ENCODE data around the gene SMPDL3A.
A peak's percentile ranks its signal among the peaks of the same experiment; 100 is the strongest.

SMPDL3A gene

DNA sequence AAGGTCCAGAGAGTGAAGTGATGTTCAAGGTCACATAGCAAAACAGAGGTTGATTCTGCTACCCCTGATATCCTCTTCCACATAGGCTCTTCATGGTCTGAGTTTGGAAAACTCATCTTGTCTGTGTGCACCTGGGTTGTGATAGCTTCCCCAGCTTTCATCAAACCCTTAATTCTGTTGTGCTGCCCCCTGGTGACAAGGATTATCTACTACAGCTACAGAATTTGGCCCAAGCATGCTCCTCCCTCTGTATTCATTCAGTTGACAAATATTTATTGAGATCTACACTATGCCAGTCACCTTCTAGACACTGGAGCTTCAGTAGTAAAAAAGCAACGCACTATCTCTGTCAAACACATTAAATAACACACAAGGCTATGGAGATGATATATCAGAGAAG, 50.4 kb downstream of the SMPDL3A start:
- TF ChIP-seq FOXM1 (IDR thresholded peaks at IDR 0.05; ENCODE audit: borderline replicate concordance) (no peak), BHLHE40 (IDR thresholded peaks at IDR 0.05; ENCODE audit: borderline replicate concordance) (no peak), LEF1 (IDR thresholded peaks at IDR 0.05; ENCODE audit: borderline replicate concordance) (no peak)
- POLR2A ChIA-PET: interaction anchor here (1.4 kb wide), 2 partner anchors 50 to 95 kb away, joined by 3 read pairs; partner anchors contain the start of gene SMPDL3A
- CTCF ChIA-PET: interaction anchor here (0.6 to 2.7 kb wide), 18 partner anchors 9 to 466 kb away, joined by 3 to 87 read pairs (median 4); partner anchors contain the start of gene SMPDL3A
- DNase-seq (ENCODE audit: extremely low spot score): peak; percentile 76

DNA sequence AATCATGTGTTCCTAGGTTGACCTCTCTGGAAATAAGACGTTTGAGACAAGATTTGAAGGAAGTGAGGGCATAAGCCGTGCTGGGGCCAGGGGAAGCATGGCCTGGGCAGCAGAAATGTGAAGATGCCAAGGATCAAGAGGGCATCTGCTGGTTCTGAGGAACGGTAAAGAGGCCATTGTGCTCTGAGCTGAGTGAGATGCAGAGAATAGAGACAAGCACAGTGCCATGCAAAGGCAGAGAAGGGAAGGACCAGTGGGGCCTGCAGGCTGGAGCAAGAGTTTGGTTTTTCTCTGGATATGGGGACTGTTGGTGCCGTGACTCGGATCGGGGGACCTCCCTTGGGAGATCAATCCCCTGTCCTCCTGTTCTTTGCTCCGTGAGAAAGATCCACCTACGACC, 50.8 kb downstream of the SMPDL3A start:
- TF ChIP-seq ZNF384 (IDR thresholded peaks at IDR 0.05): no peak
- no peak for TF ChIP-seq BHLHE40 (IDR thresholded peaks at IDR 0.05; ENCODE audit: borderline replicate concordance)
- TF ChIP-seq FOXM1 (IDR thresholded peaks at IDR 0.05; ENCODE audit: borderline replicate concordance): no peak
- no peak for TF ChIP-seq LEF1 (IDR thresholded peaks at IDR 0.05; ENCODE audit: borderline replicate concordance)
- no peak for TF ChIP-seq L3MBTL2 (conservative IDR thresholded peaks at IDR 0.05)
- no peak for TF ChIP-seq NFRKB (IDR thresholded peaks at IDR 0.05)
- TF ChIP-seq SUZ12 (IDR thresholded peaks at IDR 0.05): no peak
- TF ChIP-seq SP1 (IDR thresholded peaks at IDR 0.05): no peak
- no peak for TF ChIP-seq FOXK2 (IDR thresholded peaks at IDR 0.05)
- no peak for TF ChIP-seq HDGF (IDR thresholded peaks at IDR 0.05; ENCODE audit: borderline replicate concordance)
- TF ChIP-seq CTBP1 (IDR thresholded peaks at IDR 0.05; ENCODE audit: borderline replicate concordance): no peak
- no peak for TF ChIP-seq FOXA1 (IDR thresholded peaks at IDR 0.05)
- no peak for TF ChIP-seq ELF4 (IDR thresholded peaks at IDR 0.05)
- TF ChIP-seq TARDBP (IDR thresholded peaks at IDR 0.05): no peak
- DNase-seq (ENCODE audit: extremely low spot score): no peak
- CTCF ChIA-PET: interaction anchor here (0.7 to 2.7 kb wide), 10 partner anchors 9 to 466 kb away, joined by 3 to 87 read pairs (median 7); partner anchors contain the start of gene SMPDL3A
- POLR2A ChIA-PET: interaction anchor here (1.4 kb wide), 2 partner anchors 51 to 96 kb away, joined by 3 read pairs; partner anchors contain the start of gene SMPDL3A

DNA sequence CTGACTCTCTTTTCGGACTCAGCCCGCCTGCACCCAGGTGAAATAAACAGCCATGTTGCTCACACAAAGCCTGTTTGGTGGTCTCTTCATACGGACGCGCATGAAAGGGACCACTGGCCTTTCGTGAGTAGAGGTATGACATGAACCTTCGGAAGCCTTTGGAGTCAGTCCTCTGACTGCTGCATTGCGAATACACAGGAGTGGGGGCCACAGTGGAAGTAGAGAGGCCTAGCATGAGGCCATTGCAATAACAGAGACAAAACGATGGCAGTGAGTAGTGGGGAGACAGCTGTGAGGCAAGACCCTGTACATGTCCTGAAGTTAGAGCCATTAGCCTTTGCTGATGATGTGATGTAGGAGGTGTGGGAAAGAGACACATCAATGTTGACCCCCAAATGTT, 56.4 kb downstream of the SMPDL3A start:
- ChIA-PET POLR2A (no interaction called here), CTCF (no interaction called here)
- DNase-seq (ENCODE audit: extremely low spot score): no peak
- no peak for TF ChIP-seq LEF1 (IDR thresholded peaks at IDR 0.05; ENCODE audit: borderline replicate concordance)
- TF ChIP-seq, protein P1, sequence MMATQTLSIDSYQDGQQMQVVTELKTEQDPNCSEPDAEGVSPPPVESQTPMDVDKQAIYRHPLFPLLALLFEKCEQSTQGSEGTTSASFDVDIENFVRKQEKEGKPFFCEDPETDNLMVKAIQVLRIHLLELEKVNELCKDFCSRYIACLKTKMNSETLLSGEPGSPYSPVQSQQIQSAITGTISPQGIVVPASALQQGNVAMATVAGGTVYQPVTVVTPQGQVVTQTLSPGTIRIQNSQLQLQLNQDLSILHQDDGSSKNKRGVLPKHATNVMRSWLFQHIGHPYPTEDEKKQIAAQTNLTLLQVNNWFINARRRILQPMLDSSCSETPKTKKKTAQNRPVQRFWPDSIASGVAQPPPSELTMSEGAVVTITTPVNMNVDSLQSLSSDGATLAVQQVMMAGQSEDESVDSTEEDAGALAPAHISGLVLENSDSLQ (IDR thresholded peaks at IDR 0.05): no peak
- TF ChIP-seq CTBP1 (IDR thresholded peaks at IDR 0.05; ENCODE audit: borderline replicate concordance): no peak
- TF ChIP-seq SP1 (IDR thresholded peaks at IDR 0.05): no peak
- TF ChIP-seq SUZ12 (IDR thresholded peaks at IDR 0.05): no peak
- TF ChIP-seq FOXK2 (IDR thresholded peaks at IDR 0.05): no peak
- no peak for TF ChIP-seq HDGF (IDR thresholded peaks at IDR 0.05; ENCODE audit: borderline replicate concordance)
- no peak for TF ChIP-seq ELF4 (IDR thresholded peaks at IDR 0.05)
- no peak for TF ChIP-seq BHLHE40 (IDR thresholded peaks at IDR 0.05; ENCODE audit: borderline replicate concordance)
- TF ChIP-seq FOXM1 (IDR thresholded peaks at IDR 0.05; ENCODE audit: borderline replicate concordance): no peak
- no peak for TF ChIP-seq ZNF384 (IDR thresholded peaks at IDR 0.05)
- TF ChIP-seq FOXA1 (IDR thresholded peaks at IDR 0.05): no peak
- TF ChIP-seq ARNT (IDR thresholded peaks at IDR 0.05): no peak

DNA sequence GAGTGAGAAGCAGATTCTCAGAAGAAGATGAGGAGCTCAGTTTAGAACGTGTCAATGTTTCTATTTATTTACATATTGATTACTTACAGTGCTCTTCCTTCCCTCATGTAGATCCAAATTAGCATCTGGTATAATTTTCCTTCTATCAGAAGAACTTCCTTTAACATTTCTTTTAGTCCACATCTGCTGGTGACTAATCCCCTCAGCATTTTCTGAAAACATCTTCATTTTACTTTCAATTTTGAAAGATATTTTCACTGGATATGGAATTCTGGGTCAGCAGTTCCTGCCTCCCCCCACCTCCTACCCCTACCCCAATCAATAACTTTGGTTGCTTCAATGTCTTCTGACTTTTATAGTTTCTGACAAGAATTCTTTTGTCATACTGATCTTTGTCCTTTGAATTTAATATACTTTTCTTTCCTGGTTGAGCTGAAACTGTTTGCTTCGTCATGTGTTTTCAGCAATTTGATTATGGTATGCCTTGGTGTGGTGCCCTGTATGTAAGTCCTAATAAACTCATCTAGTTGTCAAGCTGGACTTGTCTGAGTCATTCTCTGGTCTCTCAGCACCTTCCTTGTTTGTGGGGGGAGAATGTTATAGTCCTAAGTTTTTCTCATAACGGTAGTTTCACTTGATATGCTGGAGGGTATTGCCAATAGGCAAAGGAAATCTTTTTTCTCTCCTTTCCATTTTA, 57.0 kb downstream of the SMPDL3A start:
- no peak for TF ChIP-seq FOXK2 (IDR thresholded peaks at IDR 0.05)
- no peak for TF ChIP-seq ZNF384 (IDR thresholded peaks at IDR 0.05)
- no peak for TF ChIP-seq NFRKB (IDR thresholded peaks at IDR 0.05)
- no peak for TF ChIP-seq LEF1 (IDR thresholded peaks at IDR 0.05; ENCODE audit: borderline replicate concordance)
- no peak for TF ChIP-seq HDGF (IDR thresholded peaks at IDR 0.05; ENCODE audit: borderline replicate concordance)
- TF ChIP-seq ARNT (IDR thresholded peaks at IDR 0.05): no peak
- no peak for TF ChIP-seq ELF4 (IDR thresholded peaks at IDR 0.05)
- no peak for TF ChIP-seq TARDBP (IDR thresholded peaks at IDR 0.05)
- TF ChIP-seq FOXM1 (IDR thresholded peaks at IDR 0.05; ENCODE audit: borderline replicate concordance): no peak
- TF ChIP-seq SUZ12 (IDR thresholded peaks at IDR 0.05): no peak
- no peak for TF ChIP-seq L3MBTL2 (conservative IDR thresholded peaks at IDR 0.05)
- TF ChIP-seq, protein P1 (IDR thresholded peaks at IDR 0.05): no peak
- CTCF ChIA-PET: no interaction called here
- no peak for DNase-seq (ENCODE audit: extremely low spot score)
- POLR2A ChIA-PET: no interaction called here

DNA sequence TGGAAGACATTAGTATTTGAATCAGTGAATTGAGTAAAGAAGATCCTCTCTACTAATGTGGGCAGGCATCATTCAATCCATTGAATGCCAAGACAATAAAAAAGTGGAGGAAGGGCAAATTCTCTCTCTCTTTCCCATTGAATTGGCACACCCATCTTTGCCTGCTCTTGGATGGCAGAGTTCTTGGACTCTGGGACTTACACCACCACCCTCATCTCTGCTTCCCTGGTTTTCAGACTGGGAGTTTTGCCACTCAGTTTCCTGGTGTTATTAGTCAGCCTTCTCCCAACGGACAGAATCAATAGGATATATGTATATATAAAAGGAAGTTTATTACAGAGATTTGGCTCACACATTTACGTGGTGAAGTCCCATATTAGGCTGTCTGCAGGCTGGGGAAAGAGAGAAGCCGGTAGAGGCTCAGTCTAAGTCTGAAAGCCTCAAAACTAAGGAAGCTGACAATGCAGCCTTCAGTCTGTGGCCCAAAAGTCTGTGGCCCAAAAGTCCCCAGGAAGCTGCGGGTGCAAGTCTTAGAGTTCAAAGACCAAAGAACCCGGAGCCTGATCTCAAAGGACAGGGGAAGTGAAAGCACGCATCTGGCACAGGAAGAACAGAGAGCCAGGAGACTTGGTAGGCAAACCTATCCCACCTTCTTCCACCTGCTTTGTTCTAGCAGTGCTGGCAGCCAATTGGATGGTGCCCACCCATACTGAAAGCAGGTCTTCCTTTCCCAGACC, 64.4 kb downstream of the SMPDL3A start:
- DNase-seq (ENCODE audit: extremely low spot score): no peak
- ChIA-PET POLR2A (no interaction called here), CTCF (no interaction called here)
- TF ChIP-seq, protein P1 (IDR thresholded peaks at IDR 0.05): no peak

Measured in HEK293T (cell line).